Measurements from ENCODE around the gene SIRPD. TPM values are rescaled to one million over a fixed set of nuclear protein-coding genes. Genes with fewer than 3 reads are reported as not detected.
"Not testable (repeated sequence)": the region's sequence is repeated elsewhere in the genome, so short reads cannot be mapped to it uniquely, and the experiment has no call there.

The SIRPD gene
- total RNA-seq (2014; rRNA removed; shearing (Covaris generic)) = not detected in 2 replicates

DNA sequence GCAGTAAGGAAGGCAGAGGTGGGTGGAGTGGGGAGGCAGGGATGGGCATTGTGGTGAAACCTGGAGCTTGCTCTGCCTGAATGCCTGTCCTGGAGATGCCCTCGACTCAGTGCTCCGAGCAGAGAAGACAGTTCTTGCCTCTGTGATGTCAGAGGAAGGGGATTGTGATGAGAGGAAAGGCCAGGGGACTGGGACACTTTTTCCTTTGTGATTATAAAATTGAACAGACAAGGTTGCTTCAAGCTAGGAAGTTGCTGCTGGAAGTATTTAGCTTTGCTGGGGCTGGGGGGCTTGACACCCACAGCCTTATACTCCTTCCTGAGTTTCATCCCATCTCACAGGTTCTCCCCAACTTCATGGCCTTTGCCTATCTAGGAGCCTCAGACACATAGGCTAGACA lies at the start of gene SIRPD:
Gene SIRPD (minus strand): TSS at position 101 of the 400 bp plus-strand sequence. CDS start 52 bp downstream, at position 49.
- DNase-seq (ENCODE audit: low read depth) = no peak

DNA sequence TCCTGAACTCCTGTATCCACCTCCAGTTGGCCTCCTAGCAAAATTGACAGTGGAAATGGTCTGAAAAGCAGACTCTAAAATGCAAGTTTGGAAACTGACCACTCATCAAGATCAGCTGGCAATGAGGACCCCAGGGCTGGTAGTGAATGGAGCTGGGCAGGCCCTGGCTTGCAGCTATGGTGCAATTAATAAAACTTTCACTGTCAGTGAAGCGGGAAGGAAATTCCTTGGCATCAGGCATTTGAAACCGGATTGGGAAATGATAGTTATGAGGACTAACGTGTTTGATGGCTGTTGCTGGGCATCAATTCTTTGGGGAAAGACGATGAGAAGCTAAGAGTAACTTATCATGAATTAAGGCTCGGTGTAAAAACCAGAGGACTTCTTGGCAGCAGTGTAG lies 43.2 kb upstream of the SIRPD start:
- DNase-seq (ENCODE audit: low read depth) = no peak

DNA sequence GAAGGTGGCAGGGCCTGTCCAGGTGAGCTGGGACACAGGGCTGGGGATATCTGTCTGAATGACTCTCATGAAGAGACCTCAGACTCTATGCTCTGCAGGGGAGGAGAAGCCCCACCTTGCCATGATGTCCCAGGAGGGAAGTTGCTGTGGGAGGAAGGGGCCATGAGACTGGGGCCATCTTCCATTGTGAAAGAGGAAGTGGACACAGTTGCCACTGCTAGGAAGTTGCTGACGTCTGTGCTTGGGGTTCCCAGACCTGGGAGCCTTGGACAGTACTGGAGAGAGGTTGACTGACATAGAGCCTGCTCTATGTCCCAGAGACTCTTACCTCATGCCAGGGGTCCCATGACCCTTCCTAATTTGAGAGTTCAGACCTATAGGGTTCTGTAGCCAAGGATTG lies 37.8 kb upstream of the SIRPD start:
- DNase-seq (ENCODE audit: low read depth) = no peak

DNA sequence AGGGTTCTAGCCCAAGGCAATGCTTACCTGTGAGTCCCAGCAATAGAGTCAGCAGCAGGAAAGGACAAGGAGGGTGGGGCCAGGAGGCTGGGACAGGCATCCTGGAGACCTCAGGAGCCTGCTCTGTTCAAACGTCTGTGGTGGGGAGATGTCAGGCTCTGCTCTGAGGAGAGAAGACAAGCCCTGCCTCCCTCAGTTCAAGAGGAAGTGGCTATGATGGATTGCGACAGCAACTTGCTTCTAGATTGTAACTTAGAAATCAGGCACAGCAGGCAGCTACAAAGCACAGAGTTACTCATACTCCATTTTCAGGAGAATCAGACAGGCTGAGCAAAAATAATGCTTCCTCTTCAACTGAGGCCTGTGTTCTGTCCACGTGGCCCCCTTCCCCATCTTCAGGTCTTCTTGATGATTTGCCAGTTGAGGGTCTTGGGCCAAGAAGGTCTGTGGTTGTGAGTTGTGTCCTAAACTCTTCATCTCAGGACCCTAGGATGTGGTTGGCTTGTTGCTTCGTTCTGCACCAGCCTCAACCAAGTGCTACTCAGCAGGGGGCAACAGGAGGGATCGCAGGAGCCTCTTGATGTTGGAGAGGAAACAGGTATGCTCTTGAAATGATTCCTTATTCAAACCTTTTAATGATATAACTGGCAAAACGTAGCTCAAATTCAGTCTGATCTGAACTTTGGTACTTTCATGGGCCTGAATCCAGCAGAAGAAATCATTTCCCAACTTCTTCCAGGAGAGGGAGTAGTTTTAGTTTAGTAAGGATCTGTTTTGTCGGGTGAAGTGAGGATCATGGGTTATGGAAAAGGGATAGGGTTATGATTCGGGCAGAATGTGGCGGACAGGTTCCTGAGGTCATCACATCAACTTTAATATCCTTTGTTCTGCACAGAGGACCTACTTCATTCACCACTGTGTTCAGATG lies 31.3 kb upstream of the SIRPD start:
- DNase-seq (ENCODE audit: low read depth) = no peak

DNA sequence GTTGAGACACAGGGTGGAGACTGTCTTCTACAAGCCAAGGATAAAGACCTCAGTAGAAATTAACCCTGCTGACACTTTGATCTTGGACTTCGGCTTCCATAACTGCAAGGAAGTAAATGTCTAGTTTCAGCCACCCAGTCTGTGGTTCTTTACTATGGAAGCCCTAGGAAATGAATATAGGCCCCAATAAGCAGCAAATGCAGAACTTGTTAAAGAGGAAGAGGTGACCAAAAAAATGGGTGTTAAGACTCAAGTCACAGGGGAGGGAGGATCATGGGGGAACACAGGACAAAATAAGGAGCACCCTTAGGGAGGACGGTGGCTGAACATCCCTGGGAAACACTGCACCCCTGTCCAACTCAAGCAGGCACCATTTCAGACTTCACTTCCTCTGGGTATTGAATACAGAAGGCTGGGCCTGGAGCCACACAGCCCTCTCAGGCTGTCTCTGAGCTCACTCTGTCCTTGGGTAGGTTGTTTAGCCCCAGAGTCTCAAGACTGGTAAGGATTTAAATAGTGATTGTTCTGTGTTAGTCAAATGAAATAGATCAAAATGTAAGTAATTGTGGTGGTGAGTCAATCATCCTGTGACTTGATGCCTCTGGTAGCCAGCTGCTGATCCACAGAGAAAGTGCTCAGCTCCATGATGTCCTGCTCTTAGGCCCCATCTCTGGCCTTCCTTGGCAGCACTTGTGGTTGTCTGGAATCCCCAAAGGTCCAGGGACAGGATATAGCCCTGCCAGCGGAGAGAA lies 30.5 kb upstream of the SIRPD start:
- DNase-seq (ENCODE audit: low read depth) = no peak

DNA sequence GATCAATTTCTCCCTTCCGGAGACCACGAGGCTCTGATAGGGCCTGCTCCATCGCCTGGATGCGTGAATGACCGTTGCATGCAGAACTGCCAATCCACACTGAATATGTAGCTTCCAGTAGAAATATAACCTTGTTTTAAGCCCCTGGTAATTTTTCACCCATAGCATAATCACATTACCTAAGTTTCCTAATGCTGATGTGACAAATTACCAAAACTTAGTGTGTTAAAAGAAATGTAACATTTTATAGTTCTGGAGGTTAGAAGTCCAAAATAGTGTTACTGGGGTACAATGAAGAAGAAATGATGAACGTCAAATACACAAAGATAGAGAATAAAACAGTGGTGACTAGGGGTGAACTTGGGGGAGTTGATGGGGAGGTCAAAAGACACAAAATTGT lies 22.0 kb upstream of the SIRPD start:
- no peak for DNase-seq (ENCODE audit: low read depth)

DNA sequence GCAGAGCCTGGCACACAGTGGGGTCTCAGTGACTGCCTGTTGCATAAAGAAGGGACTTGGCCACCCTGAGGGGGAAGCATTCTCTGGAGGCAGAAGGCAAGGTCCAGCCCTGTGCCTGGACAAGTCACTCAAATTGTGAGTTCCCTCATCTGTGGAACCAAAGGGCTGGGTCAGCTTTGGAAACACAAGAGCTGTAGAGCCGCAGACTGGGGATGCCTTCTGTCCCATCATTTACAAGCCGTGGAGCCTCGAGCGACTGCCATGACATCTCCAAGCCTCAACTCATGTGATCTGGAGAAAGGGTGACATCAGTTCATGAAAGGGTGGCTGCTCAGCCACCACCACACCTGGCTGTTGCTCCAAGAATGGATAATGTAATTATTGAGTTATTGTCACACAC lies 20.4 kb upstream of the SIRPD start:
- no peak for DNase-seq (ENCODE audit: low read depth)

DNA sequence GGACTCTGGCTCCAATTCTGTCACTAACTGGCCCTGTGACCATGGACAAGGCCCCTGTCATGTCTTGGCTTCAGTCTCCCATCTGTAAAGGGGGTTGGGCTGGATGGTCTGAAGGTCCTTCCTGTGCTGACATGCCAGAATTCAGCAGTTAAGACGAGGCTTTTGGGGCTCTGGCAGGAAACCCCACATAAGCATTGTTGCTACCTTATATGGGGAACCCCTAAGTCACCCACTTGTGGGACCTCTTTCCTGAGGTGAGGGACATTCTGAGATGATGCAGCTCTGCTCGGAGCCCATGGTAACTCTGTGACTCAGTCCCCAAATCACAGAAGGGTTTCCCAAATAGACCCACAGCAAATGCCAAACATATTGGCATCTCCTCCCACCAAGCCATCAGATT lies 19.8 kb upstream of the SIRPD start:
- DNase-seq (ENCODE audit: low read depth) = not testable (repeated sequence)

DNA sequence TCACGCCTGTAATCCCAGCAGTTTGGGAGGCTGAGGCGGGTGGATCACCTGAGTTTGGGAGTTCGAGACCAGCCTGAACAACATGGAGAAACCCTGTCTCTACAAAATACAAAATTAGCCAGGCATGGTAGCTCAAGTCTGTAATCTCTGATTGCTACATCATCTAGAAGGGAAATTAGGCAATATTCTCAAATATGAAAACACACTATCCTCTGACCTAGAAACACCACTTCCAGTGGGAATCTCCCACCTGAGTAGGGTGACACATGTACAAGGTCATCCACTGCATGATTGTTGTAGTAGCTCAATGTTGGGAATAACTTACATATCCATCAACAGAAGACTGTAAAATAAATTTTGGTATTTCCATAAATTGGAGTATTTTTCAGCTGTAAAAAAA lies 19.1 kb upstream of the SIRPD start:
- DNase-seq (ENCODE audit: low read depth) = no peak

DNA sequence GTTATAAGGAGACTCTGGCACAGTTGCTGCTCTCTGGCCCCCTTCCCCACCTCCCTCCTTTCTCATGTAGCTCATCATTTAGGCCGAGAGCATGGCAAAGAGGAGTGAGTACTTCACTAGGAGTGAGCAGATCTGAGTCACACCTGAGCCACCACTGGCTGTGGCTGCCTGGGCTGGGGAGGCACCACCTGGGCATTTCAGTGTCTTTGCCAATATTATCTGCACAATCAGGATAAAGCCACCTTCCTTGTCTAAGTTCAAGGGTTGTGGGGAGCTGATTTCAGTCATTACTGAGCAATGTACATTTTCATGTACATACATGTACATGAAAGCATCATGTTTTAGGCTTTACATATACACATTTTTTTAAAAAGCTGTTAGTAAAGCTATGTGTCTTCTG lies 18.5 kb upstream of the SIRPD start:
- DNase-seq (ENCODE audit: low read depth) = not testable (repeated sequence)

DNA sequence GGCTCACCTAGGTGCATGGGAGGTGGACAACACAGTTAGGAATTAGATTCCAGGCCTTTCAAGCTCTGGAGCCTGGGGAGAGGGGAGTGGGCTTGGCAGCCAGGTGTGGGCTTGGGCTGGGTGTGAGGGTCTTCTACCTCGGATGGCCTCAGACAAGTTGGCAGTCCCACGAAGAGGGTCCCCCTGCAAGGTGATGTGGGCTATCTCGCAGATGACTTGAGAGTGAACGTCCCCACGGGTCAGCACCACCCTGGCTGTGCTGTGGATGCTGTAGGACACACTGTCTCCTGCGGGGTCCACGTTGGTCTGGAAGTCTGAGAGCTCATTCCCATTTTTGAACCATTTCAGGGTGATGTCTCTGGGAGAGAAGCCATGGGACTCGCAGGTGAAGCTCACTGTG lies 14.1 kb upstream of the SIRPD start:
- DNase-seq (ENCODE audit: low read depth) = not testable (repeated sequence)

DNA sequence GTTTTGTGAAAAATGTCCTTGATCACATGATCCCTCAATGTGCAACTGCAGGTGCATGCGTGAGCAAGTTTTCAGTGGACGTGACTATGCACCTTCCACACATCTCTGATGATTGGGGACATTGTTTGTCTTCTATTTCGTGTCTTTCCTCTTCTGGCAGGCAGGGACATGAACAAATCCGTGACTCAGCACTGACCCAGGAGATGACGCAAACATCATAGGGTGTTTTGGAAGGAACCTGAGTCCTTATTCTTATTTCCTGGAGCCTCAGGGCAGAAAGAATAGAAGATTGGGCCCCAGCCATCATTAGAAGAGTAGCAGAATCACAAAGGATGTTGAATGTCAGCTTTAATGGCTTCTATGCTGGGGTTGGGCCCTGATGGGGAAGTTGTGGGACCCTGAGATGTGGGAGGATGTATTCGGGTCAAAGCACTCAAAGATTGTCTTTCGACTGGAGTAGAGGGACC lies 11.9 kb upstream of the SIRPD start:
- DNase-seq (ENCODE audit: low read depth) = no peak

DNA sequence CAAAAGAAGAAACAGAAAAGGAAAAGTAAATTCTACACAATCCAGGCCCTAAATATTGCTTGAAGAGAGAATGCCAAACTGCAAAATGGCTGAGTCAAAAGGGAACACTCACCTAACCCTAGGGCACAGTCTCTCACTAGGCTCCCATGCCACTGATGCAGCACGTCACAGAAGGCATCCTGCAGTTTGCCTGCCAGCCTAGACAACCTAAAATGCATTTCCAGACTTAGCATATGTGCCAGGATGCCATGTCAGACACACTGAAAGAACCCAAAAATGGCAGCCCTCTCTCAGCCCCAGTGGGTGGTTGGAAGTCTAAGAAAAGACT lies 10.6 kb upstream of the SIRPD start:
- no peak for DNase-seq (ENCODE audit: low read depth)

DNA sequence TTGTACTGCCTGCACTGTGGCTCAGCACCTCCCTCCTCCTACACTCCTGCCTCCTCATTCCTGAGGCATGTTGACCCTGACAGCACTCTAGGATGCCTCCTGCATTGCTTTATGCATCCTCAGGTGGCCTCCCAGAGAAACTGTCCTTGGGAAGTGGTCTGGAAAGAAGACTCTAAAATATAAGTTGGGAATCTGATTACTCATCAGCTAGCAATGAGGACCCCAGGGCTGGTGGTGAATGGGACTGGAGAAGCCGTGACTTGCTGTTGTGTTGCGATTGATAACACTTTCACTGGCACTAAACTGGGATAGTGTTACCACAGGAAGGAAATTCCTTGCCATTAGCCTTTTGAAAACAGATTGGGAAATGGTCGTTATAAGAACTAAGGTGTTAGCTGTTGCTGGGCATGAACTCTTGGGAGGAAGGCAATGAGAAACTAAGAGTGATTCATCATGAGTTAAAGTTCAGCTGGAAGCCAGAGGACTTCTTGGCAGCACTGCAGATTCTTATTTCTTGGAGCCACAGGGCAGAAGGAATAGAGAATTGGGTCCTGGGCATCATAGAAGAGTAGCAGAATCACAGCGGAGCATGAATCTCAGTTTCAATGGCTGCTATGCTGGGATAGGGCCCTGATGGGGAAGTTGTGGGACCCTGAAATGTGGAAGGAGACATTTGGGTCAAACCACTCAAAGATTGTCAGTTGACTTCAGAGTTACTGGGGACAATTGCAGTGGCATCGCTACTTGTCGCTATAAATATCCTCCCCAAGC lies 10.1 kb upstream of the SIRPD start:
- peak; percentile 7 for DNase-seq (ENCODE audit: low read depth)

DNA sequence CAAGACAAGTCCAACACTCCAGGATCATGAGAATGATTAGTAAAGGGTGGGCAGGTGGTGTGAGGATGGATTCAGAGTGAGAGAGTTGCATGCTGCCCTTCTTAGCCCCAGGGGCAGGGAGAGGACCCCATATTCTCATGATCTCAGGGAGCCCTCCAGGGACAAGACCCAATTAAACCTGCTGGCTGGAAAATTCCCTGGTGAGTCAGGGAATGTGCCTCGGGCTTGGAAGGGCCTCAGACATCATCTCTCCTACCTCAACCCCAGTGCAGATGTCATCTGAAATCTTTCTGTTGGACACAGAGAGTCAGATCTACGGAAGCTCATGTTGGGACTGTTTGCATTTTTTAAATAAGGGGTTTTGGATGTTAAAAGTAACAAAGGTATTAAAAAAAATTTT lies 9.2 kb upstream of the SIRPD start:
- no peak for DNase-seq (ENCODE audit: low read depth)

DNA sequence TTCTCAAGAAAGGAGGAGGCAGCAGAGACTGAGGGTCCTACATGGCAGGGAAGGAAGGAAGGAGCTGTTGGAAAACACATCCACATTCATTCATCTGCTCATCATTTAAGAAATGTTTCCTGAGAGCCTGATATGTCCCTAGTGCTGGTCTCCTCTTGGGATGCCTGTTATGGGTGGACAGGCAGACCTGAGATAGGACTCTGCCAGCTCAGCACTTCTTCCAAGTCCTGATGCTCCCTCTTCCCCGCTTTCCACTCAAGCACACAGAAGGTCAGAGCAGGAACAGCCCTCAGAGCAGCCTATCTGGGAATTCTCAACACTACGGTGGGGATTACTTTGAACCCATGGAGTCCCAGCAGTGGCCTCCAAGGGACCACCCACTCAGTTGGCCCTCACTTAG lies 8.0 kb upstream of the SIRPD start:
- no peak for DNase-seq (ENCODE audit: low read depth)

DNA sequence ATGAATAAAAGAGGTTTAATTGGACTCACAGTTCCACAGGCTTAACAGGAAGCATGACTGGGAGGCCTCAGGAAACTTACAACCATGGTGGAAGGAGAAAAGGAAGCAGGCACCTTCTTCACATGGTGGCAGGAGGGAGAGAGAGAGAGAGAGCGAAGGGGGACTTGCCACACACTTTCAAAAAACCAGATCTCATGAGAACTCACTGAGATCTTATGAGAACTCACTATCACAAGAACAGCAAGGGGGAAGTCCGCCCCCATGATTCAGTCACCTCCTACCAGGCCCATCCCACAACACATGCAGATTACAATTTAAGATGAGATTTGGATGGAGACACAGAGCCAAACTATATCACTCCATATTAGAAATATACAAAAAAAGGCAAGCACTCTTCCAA lies 6.1 kb upstream of the SIRPD start:
- DNase-seq (ENCODE audit: low read depth) = no peak

DNA sequence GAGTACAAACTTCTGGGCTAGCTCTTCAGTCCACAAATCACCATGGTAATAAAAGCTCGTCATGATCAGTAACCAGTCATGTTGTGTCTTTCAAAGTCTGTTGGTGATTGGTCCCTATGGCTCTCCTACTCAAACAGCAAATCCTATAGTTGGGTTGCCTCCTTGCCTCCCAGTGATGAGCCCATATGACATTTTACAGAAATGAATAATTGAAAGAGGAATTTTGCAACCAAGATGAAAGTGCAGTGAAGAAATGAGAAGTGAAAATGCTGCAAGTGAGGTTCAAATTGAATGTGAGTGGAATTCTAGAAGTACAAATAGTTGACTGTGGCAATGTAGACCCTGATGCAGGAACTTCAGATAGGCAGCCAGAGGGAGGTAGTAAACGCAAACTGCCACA lies 5.1 kb upstream of the SIRPD start:
- no peak for DNase-seq (ENCODE audit: low read depth)

DNA sequence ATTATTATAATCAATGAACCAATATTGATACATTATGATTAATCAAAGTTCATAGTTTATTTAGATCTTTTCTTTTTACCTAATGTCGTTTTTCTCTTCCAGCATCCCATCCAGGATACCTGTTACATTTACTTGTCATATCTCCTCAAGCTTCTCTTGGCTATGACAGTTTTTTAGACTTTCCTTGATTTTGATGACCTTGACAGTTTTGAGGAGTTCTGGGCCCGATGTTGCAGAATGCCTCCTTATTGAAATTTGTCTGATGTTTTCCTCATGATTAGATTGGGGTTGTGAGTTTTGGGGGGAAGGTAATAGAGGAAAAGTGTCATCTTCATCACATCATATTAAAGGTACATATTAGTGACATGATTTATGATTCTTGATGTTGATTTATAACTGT lies 3.8 kb upstream of the SIRPD start:
- DNase-seq (ENCODE audit: low read depth) = no peak

DNA sequence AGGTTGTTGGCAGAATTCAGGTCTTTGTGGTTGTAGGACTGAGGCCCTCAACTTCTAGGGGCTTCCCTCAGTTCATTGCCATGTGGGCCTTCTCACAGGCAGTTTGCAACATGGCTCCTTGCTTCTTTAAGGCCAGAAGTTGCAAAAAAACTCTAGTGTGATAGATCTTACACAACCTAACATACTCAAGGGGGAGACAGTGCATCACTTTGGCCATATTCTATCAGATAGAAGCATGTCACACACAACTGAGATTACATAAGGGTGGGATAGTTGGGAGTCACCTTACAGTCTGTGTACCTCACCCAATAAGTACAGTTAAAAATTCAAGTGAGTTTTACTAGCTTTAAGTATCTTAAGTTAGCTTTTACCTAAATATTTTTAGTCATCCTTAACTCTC lies 1.6 kb downstream of the SIRPD start:
- DNase-seq (ENCODE audit: low read depth) = no peak

DNA sequence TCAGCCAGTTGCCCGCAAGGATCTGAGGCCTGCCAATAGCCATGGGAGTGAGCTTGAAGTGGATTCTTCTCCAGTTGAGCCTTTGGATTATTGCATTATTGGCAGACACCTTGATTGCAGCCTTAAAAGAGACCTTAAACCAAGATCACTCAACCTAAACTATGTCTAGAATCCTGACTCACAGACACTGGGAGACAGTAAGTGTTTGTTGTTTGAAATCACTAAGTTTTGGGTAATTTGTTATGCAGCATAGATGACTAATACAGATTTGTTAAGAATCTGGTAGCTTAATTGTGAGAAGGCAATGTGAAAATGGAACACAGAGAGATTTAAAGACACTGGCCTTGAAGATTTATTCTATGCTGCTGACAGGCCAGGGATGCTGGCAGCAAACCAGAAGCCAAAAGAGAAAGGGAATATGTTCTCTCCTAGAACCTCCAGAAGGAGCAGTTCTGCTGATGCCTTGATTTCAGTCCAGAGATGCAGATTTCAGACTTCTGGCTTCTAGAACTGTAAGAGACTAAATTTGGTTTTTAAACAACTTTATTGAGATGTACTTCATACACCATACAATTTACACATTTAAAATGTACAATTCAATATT lies 17.6 kb downstream of the SIRPD start:
- no peak for DNase-seq (ENCODE audit: low read depth)

DNA sequence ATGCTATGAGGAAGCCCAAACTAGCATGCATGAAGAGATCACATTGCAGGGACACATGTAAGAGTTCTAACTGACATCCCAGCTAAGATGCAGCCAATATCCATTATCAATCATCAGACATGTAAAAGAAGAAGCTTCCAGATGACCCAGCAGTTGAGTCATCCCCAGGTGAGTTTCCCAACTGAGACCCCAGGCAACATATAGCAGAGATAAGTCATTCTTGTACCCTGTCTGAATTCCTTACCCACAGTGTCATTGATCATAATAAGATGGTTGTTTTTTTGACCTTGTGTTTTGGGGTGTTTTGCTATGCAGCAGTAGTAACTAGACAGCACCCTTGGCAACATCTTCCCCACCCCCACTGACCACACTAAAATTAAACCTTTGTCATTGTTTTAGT lies 18.9 kb downstream of the SIRPD start:
- DNase-seq (ENCODE audit: low read depth) = no peak

Measured in Daoy (cell line).